OCI-LY7 (cell line): ENCODE results near the gene FAM185A.

ENCODE experiments used
- EZH2phosphoT487 ChIP-seq: fragments of 200-600 bp; sonication (generic); IDR thresholded peaks from 2 replicates; pipeline ENCODE4 v1.6.1; 2018; ENCODE audit warnings: low read depth, borderline replicate concordance, mild to moderate bottlenecking, mixed run types, antibody characterized with exemption, low read length, moderate library complexity, mixed read lengths
- TF ChIP-seq, protein P1 (sequence below): fragments of 200-600 bp; sonication (generic); conservative IDR thresholded peaks from 2 replicates; pipeline ENCODE4 v1.5.1; 2014; ENCODE audit warnings: mild to moderate bottlenecking, antibody characterized with exemption, low read length, moderate library complexity, mixed read lengths

DNA sequence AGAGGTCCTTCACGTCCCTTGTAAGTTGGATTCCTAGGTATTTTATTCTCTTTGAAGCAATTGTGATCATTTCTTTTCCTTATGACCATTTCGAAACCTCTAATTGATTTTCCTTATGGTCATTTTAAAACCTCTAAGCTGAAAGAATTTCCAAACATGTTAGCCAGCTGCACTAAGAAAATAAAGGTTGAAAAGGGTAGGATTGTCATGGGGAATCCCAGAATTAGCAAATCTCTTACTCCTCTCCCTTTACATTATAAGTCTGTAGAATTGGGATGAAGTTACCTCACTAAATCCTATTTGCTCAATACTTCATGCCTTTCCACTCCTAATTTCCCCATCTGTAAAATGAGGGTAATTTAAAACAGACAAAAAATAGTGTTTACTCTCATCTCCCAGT, 79.5 kb downstream of the FAM185A start:
- TF ChIP-seq, protein P1, sequence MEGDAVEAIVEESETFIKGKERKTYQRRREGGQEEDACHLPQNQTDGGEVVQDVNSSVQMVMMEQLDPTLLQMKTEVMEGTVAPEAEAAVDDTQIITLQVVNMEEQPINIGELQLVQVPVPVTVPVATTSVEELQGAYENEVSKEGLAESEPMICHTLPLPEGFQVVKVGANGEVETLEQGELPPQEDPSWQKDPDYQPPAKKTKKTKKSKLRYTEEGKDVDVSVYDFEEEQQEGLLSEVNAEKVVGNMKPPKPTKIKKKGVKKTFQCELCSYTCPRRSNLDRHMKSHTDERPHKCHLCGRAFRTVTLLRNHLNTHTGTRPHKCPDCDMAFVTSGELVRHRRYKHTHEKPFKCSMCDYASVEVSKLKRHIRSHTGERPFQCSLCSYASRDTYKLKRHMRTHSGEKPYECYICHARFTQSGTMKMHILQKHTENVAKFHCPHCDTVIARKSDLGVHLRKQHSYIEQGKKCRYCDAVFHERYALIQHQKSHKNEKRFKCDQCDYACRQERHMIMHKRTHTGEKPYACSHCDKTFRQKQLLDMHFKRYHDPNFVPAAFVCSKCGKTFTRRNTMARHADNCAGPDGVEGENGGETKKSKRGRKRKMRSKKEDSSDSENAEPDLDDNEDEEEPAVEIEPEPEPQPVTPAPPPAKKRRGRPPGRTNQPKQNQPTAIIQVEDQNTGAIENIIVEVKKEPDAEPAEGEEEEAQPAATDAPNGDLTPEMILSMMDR = no peak
- no peak for TF ChIP-seq EZH2phosphoT487
